HG02885 (cell line): ENCODE data around the gene SDC3.

Source experiments
- ATAC-seq: cut with Tn5 transposase; IDR thresholded peaks from one replicate; pipeline ENCODE4 v1.9.1; 2021; ENCODE audit warnings: mild to moderate bottlenecking; ENCODE audit not compliant: unreplicated experiment, poor library complexity

The SDC3 gene

GRCh38 chr1:30893776-30894507 is 14.6 kb downstream of the SDC3 start:
- no peak for ATAC-seq

GRCh38 chr1:30892671-30893073 is 15.9 kb downstream of the SDC3 start:
- ATAC-seq, result no peak

GRCh38 chr1:30891227-30891552 is 17.4 kb downstream of the SDC3 start:
- no peak for ATAC-seq

DNA sequence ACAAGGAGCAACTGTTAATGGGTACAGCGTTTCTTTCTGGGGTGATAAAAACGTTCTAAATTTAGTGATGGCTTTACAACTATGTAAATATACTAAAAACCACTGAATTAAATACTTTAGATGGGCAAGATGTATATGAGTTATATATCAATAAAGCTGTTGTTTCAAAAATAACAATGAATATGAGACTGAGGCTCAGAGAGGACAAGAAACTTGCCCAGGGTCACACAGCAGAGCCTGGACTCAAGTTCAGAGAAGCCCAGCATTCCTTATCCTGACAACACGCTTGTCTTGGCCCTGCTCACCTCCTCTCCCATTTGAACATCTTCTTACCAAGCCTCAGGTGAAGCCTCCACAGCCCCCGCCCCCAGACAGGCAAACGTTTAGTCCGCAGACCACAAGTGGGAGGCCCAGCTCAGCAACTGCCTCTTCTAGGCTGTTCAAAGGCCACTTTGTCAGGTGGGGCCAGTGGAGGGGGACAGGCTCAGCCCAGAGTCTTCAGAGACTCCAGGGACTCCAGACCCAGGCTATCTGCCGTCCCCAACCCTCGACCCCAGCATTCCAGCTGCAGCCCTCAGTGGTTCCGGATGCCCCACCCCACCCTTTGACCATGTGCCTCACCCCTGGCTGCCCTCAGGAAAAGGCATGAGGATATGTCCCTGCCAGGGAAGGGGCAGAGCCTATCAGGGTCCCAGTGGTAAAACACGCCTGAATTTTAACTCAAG is 17.9 kb downstream of the SDC3 start:
- ATAC-seq, result no peak

- no peak for ATAC-seq
These were observed 19.0 kb downstream of the SDC3 start for GRCh38 chr1:30889511-30889910.

DNA sequence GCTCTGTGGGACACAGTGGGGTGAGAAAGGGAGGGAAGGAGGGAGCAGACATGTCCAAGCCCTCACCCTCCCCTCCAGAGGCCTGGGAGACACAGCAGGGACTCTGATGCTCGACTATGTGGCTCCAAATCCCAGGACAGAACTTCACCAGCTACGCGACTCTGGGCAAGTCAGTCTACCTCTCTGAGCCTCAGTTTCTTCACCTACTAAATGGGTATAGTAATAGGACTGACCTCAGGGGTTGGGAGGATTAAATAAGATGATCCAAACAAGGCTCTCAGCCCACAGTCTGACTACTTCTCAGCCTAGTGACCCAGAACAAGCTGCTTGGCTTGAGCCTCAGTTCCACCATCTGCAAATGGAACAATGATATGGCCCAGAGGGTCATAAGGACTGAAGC is 19.6 kb downstream of the SDC3 start:
- no peak for ATAC-seq

DNA sequence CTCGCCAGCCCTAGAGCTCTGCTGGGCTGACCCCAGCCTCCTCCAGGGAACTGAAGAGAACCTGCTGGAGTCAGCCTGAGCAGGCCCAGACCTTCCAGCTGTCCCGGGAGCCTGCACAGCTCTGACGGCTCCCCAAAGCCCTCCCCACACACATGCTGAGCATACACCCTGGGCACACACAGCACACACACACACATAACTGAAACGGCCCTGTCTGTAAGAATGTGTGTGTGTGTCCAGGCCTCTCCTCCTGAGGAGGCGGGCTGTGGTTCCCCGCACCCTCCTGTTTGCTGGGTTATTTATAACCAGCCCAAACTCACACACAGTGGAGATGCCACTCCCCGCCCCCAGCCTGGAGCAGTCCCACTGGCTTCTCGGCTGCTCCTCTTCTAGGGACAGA is 20.2 kb downstream of the SDC3 start:
- no peak for ATAC-seq

DNA sequence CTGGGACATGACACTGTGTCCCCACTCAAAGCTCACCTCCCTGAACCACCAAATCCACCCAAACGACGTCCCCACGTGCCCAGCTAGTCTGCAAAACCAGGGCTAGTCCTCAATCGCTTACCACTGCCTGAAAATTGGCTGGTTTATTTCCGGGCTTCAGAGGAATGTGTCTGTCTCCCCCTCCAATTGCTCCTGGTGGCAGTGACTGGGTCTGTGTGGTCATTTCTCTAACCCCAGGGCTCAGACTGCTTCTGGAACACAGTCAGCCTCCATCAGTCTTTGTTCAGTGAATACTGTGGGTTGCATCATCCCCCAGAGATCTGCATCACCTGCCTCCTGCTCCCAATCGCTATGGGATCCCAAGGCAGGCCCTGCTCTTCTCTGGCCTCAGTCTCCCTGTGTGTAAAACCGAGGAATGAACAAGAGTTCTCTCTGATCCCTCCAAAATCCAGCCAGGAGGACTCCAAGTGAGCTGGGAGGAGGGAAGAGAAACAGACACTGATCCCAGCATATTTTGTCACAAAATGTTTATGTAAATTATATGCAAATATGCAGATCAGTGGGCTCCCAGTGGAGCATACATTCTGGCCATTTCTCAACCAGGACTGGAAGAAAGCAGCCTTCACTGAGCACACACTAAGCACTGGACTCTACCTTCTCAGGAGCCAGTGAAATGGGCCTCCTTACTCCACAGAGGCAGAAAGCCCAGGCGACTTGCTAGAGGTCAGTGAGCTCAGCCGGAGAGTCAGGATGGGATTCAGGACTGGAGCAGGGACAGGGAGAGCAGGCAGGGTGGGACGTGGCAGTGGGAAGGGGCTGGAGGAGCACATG is 20.9 kb downstream of the SDC3 start:
- ATAC-seq, result no peak

DNA sequence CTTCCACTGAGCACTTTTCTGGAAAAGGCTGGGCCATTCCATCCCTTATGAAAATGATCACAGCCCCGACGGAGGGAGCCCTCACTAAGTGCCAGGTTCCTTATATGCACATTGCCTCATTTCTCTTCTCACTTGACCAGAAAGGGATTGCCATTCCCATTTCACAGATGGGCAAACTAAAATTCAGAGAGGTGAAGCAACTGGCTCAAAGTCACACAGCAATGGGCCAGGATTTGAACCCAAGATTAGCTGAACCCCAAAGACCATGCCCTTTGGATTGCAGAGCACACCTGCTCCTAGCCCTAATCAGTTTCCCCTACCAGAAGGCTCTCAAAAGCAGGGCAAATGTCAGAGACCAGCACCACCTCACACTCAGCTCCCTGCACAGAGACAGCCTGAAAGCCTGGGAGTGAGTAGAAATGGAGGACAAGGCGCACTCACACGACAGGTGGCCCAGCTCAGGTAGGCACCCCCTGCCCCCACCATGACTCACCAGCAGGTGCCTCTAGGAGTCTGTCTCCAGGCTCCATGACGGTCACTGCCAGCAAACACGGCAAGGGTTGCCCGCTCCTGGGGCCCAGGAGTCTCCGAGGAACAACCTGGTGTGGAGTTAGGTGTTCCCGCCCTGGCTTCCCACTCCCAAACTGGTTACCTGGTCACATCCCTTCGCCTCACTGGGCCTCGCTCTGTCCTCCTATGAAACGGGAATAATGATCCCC is 21.7 kb downstream of the SDC3 start:
- no peak for ATAC-seq

DNA sequence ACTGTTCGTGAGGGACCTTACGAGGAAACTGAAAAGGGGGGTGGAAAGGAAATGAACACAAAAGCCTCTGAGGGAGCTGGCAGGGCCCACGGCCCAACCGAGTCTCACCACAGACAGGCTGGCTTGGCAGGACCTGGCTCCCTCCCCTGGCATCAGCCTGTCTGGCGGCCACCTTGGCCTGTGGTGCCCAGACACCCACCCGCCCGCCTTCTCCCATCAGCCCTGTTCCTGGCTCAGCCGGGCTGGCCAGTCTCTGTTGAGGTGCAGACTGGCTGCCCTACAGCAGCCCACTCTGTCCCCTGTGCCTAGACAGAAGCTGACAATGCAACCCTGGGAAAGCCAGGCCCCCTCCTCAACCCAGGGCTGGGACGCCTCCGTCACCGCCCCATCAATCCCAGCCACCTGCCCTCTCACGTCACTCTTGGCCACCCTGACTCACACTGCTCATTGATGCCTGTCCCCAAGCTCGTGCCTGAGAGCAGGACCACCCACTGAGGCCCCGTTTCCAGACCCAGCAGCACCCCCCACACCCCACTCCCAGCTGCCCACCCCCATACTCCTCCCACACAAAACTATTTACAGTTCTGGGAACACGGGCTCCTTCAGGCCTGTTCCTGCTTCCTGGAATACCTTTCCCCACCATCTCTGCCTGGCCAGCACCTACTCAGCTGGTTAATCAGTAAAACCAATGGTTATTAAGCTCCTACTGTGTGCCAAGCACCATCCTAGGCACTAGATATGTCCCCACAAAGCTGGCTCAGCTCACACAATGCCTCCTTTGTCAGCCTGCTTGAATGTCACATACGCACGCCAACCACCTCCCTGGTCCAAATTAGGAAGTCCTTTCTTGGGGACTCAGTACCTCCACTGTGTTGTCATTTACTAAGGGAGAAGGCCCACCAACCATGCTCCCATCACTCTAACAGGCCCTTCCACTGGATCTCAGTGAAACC is 22.7 kb downstream of the SDC3 start:
- ATAC-seq, result no peak

- no peak for ATAC-seq
These were observed 23.8 kb downstream of the SDC3 start for GRCh38 chr1:30884723-30885122.

DNA sequence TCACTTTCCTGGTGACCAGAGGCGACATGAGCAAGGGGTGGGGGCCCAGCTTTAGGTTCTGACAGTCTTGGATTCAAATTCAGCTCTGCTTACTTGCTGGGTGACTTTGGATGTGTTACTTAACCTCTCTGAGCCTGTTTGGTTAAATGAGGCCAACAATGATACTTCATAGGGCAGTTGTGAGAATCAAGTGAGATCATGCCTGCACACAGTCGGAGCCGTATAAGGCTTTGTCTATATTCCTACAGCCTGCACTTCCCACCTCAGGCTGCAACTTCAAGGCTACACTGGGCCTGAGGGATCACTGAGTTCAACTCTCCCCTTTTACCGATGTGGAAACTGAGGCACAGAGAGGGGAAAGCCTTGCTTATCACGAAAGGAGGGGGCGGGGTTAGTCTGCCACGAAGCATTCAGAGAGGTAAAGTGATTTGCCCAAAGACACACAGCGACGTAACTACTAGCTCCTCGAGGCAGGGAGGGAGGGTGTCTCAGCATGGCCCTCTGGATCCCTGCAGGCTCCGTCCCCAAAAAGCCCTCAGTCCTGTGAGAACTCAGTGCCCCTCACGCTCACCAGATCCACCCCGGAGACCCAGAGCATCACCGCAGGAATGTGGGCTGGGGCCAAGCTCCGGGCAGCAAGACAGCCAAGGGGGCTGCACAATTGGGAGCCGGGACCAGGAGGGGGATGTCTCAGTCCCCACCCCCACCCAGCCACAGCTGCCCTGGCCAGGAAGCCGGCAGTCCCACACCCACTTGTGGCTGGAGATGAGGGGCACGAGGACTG is 25.0 kb downstream of the SDC3 start:
- no peak for ATAC-seq

DNA sequence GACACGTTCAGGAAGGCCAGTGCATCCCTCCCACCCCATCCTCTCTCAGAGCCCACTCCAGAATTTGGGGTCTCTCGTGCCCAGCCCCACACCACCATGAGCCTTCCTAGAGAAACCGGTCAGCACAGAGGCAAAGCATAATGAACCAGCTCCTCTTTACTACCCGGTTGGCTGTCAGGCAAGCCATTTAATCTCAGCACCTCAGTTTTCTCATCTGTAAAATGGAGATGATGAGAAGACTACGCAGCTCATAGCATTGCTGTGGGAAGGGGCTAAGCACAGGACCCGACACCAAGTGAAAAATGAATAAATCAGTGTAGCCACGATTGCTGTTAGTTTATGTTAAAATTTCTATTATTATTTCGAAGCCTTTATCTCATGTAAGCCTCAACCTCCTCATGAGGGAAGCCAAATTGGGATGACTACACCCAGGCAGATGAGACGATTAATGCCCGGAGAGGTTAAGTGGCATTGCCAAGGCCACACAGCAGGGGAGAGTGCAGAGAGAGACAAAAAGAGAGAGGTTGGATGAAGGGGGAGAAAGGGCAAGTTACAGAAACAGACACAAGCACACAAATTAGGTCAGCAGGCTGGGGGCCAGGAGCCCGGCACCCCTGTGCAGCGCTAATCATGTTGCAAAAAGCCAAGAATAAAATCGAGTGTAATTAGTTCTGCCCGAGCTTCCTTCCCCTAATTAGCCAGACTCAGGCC is 25.7 kb downstream of the SDC3 start:
- ATAC-seq, result no peak

GRCh38 chr1:30881319-30882181 is 27.0 kb downstream of the SDC3 start:
- peak; percentile 57 for ATAC-seq

- ATAC-seq, result no peak
These were observed 27.8 kb downstream of the SDC3 start for GRCh38 chr1:30880678-30881318.

GRCh38 chr1:30879940-30880677 is 28.4 kb downstream of the SDC3 start:
- ATAC-seq, result no peak
